Tibial nerve (tissue), 4 donors: ENCODE data around the gene SPON1. TPM values are rescaled to one million over a fixed set of nuclear protein-coding genes. Genes with fewer than 3 reads are reported as not detected.

ENCODE experiments used
- DNase-seq, 2 donors: peaks; one replicate each; pipeline ENCODE4 v3.0.0-alpha.2; 2019; ENCODE audit warnings: low spot score in 2 of 2
- H3K27ac ChIP-seq, 4 donors: fragments of 200-600 bp; sonication (generic) in 3 of 4; one replicate each; pipeline ENCODE4 v1.5.1; 2017 to 2019; ENCODE audit warnings: mild to moderate bottlenecking in 1 of 4
- H3K27me3 ChIP-seq, 2 donors: fragments of 200-600 bp; sonication (generic) in 1 of 2; one replicate each; pipeline versions ENCODE4 v1.5.1 to v1.6.0; 2017 to 2019
- H3K36me3 ChIP-seq, 3 donors: fragments of 200-600 bp; sonication (generic); one replicate each; pipeline ENCODE4 v1.5.1; 2018 to 2019
- H3K4me1 ChIP-seq, 4 donors: fragments of 200-600 bp; sonication (generic) in 3 of 4; one replicate each; pipeline ENCODE4 v1.5.1; 2017 to 2019
- H3K4me3 ChIP-seq, 4 donors: fragments of 200-600 bp; sonication (generic) in 3 of 4; one replicate each; pipeline ENCODE4 v1.5.1; 2017 to 2019; ENCODE audit warnings: mild to moderate bottlenecking in 1 of 4, moderate library complexity in 1 of 4
- H3K9me3 ChIP-seq, 4 donors: fragments of 200-600 bp; sonication (generic) in 3 of 4; one replicate each; pipeline ENCODE4 v1.5.1; 2017 to 2019
- CTCF ChIP-seq, 5 experiments: fragments of 200-600 bp in 3 of 5; fragments of 450-650 bp in 2 of 5; sonication (generic) in 3 of 5; IDR thresholded peaks; one replicate each; pipeline ENCODE4 v1.5.1; 2016 to 2019; ENCODE audit warnings: antibody characterized with exemption in 5 of 5, mild to moderate bottlenecking in 3 of 5, moderate library complexity in 2 of 5
- EP300 ChIP-seq, 2 donors: sonication (generic); formaldehyde crosslinking; IDR thresholded peaks; one replicate each; pipeline ENCODE4 v1.6.1; 2017; ENCODE audit warnings: antibody characterized with exemption in 2 of 2, mild to moderate bottlenecking in 1 of 2
- POLR2A ChIP-seq, 2 donors: fragments of 450-650 bp; IDR thresholded peaks; one replicate each; pipeline ENCODE4 v1.6.1; 2017; ENCODE audit warnings: antibody characterized with exemption in 2 of 2, mild to moderate bottlenecking in 2 of 2, moderate library complexity in 2 of 2
- WGBS, 2 donors: methylation state at CpG; one replicate each; pipeline ENCODE4 v1.1.5; 2018; 5-methylcytosine and 5-hydroxymethylcytosine counted together
- total RNA-seq, 4 donors: library from RNA; depleted of rRNA; stranded (reverse); fragments of >200 nt; gene quantifications; one replicate each; pipeline ENCODE4 v1.1.0, GENCODE V29; 2016

Gene SPON1
- total RNA-seq, 4 donors from 2014 or later, result 13.5 to 33.9 (median 30.2) TPM

GRCh38 chr11:14203321-14203720 lies 240.8 kb downstream of the SPON1 start:
- no peak overlapping the region for H3K27ac ChIP-seq
- WGBS, 2 donors, result 67 to 77% methylated on average over 4 of the region's 4 CpGs
- DNase-seq, result no peak
- no peak overlapping the region for H3K4me3 ChIP-seq
- no peaks in the 10 kb centered on the region for H3K9me3 ChIP-seq
- H3K4me1 ChIP-seq, result peaks cover 0 to 3% (median 0%) of the 10 kb centered on the region in 4 donors
- no peaks in the 10 kb centered on the region for H3K27me3 ChIP-seq
- TF ChIP-seq CTCF (IDR thresholded peaks at IDR 0.05) (no peak), POLR2A (IDR thresholded peaks at IDR 0.05) (no peak), EP300 (IDR thresholded peaks at IDR 0.05) (no peak)
- no peaks in the 10 kb centered on the region for H3K36me3 ChIP-seq

- no peaks in the 10 kb centered on the region for H3K27me3 ChIP-seq
- TF ChIP-seq CTCF (IDR thresholded peaks at IDR 0.05) (no peak), POLR2A (IDR thresholded peaks at IDR 0.05) (no peak), EP300 (IDR thresholded peaks at IDR 0.05) (no peak)
- no peak for DNase-seq
- H3K4me1 ChIP-seq, result no peaks in the 10 kb centered on the region
- H3K27ac ChIP-seq, result no peak overlapping the region
- H3K9me3 ChIP-seq, result no peaks in the 10 kb centered on the region
- H3K4me3 ChIP-seq, result no peak overlapping the region
- no peaks in the 10 kb centered on the region for H3K36me3 ChIP-seq
Measured at GRCh38 chr11:14212986-14213385, 250.5 kb downstream of the SPON1 start.

- H3K27me3 ChIP-seq, result no peaks in the 10 kb centered on the region
- no peaks in the 10 kb centered on the region for H3K4me1 ChIP-seq
- no peak for TF ChIP-seq CTCF (IDR thresholded peaks at IDR 0.05)
- TF ChIP-seq EP300 (IDR thresholded peaks at IDR 0.05), result no peak
- TF ChIP-seq POLR2A (IDR thresholded peaks at IDR 0.05), result no peak
- H3K36me3 ChIP-seq, result no peaks in the 10 kb centered on the region
- no peaks in the 10 kb centered on the region for H3K9me3 ChIP-seq
- 45 to 52% methylated on average over 3 of the region's 3 CpGs for WGBS, 2 donors
- H3K27ac ChIP-seq, result no peak overlapping the region
- H3K4me3 ChIP-seq, result no peak overlapping the region
- no peak for DNase-seq
Measured at GRCh38 chr11:14218728-14219127, 256.2 kb downstream of the SPON1 start.

- H3K4me3 ChIP-seq, result no peak overlapping the region
- TF ChIP-seq EP300 (IDR thresholded peaks at IDR 0.05) (no peak), POLR2A (IDR thresholded peaks at IDR 0.05) (no peak), CTCF (IDR thresholded peaks at IDR 0.05) (no peak)
- H3K36me3 ChIP-seq, result no peaks in the 10 kb centered on the region
- WGBS, 2 donors, result 76 to 78% methylated on average over 5 of the region's 5 CpGs
- no peaks in the 10 kb centered on the region for H3K4me1 ChIP-seq
- DNase-seq, result no peak
- H3K27me3 ChIP-seq, result no peaks in the 10 kb centered on the region
- H3K27ac ChIP-seq, result no peak overlapping the region
- H3K9me3 ChIP-seq, result peaks cover 0 to 12% (median 0%) of the 10 kb centered on the region in 4 donors
Measured at GRCh38 chr11:14223636-14224288, 261.2 kb downstream of the SPON1 start.

GRCh38 chr11:14224395-14224794 lies 261.9 kb downstream of the SPON1 start:
- peaks cover 0 to 6% of the 10 kb centered on the region in 2 donors for H3K27me3 ChIP-seq
- 77% methylated on average over 2 of the region's 2 CpGs for WGBS, 2 donors
- H3K4me3 ChIP-seq, result no peak overlapping the region
- no peaks in the 10 kb centered on the region for H3K4me1 ChIP-seq
- no peak for DNase-seq
- H3K36me3 ChIP-seq, result no peaks in the 10 kb centered on the region
- H3K27ac ChIP-seq, result no peak overlapping the region
- TF ChIP-seq POLR2A (IDR thresholded peaks at IDR 0.05), result no peak
- TF ChIP-seq CTCF (IDR thresholded peaks at IDR 0.05), result no peak
- TF ChIP-seq EP300 (IDR thresholded peaks at IDR 0.05), result no peak
- H3K9me3 ChIP-seq, result peaks cover 0 to 12% (median 0%) of the 10 kb centered on the region in 4 donors
